HUES6 (cell line): ENCODE results near the gene RLBP1.

ENCODE experiments used
- H3K27ac ChIP-seq: 2 replicates; pipeline ENCODE4 v1.7.0; 2013; ENCODE audit warnings: low read depth, mild to moderate bottlenecking, low read length, inconsistent platforms
- H3K27me3 ChIP-seq: 2 replicates; pipeline ENCODE4 v1.6.1; 2013; ENCODE audit warnings: low read length; ENCODE audit not compliant: control insufficient read depth, insufficient read depth
- H3K36me3 ChIP-seq: 2 replicates; pipeline ENCODE4 v1.6.1; 2013; ENCODE audit warnings: low read length; ENCODE audit not compliant: control insufficient read depth, insufficient read depth
- H3K4me1 ChIP-seq: 2 replicates; pipeline ENCODE4 v1.6.1; 2013; ENCODE audit warnings: low read length; ENCODE audit not compliant: control insufficient read depth, insufficient read depth
- H3K4me3 ChIP-seq: 2 replicates; pipeline ENCODE4 v1.5.1; 2013; ENCODE audit warnings: low read depth, low read length
- H3K9ac ChIP-seq: one replicate; pipeline ENCODE4 v1.6.1; 2013; ENCODE audit warnings: mild to moderate bottlenecking, low read length
- H3K9me3 ChIP-seq: 2 replicates; pipeline ENCODE4 v1.6.1; 2013; ENCODE audit warnings: low read depth, low read length; ENCODE audit not compliant: control insufficient read depth, insufficient read depth

RLBP1 gene

GRCh38 chr15:89194608-89195007, 26.8 kb downstream of the RLBP1 start:
- Histone ChIP-seq H3K36me3 (peaks cover 12% of the 10 kb centered on the region), H3K9ac (no peak overlapping the region)

DNA sequence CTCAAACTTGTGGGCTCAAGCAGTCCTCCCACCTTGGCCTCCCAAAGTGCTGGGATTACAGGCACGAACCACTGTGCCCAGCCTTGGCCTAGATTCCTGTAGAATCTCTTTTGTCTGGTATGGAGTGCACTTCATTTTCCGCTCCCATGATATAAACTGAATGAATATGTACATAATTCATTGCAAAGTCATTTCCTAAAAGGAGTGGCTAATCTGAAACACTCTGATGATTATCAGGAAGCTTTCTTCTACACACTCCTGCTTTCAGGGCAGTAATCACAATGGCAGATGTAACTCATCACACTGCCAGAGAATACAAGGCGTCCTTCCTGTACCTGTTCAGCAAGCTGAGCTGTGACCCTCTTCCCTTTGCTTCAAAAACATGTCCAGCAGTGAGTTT, 28.6 kb downstream of the RLBP1 start:
- Histone ChIP-seq H3K4me3 (no peak overlapping the region), H3K27ac (no peak overlapping the region), H3K9me3 (no peaks in the 10 kb centered on the region), H3K4me1 (peaks cover 15% of the 10 kb centered on the region), H3K36me3 (peaks cover 15% of the 10 kb centered on the region), H3K27me3 (no peaks in the 10 kb centered on the region), H3K9ac (no peak overlapping the region)

More at GRCh38 chr15:89194608-89195007, 26.8 kb downstream of the RLBP1 start:
- no peaks in the 10 kb centered on the region for H3K9me3 ChIP-seq
- no peak overlapping the region for H3K4me3 ChIP-seq
- H3K4me1 ChIP-seq = peaks cover 34% of the 10 kb centered on the region
- H3K27ac ChIP-seq = no peak overlapping the region
- H3K27me3 ChIP-seq = no peaks in the 10 kb centered on the region

DNA sequence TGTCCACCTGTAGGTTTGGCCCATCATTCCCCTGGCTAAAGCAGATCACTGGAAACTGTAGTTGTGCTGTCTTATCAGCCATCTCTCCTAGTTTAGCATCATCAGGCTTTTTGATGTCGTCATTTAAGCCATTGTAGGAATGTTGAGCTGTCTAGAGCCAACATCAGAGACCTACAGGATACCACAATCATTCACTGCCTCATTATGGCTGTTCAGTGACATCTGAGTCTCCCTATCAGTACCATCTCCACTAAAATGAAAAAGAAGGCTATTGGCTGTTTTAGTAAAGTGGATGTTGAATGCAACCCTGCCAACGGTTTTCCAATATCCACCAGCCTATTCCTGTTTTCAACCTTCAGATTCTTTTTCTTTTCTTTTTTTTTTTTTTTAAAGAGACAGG, 29.2 kb downstream of the RLBP1 start:
- peaks cover 15% of the 10 kb centered on the region for H3K36me3 ChIP-seq
- no peaks in the 10 kb centered on the region for H3K9me3 ChIP-seq
- no peak overlapping the region for H3K4me3 ChIP-seq
- no peaks in the 10 kb centered on the region for H3K27me3 ChIP-seq
- H3K9ac ChIP-seq = no peak overlapping the region
- no peak overlapping the region for H3K27ac ChIP-seq
- H3K4me1 ChIP-seq = peaks cover 9% of the 10 kb centered on the region; the same call in 1 of the 2 replicates

- Histone ChIP-seq H3K27me3 (no peaks in the 10 kb centered on the region), H3K36me3 (peaks cover 12% of the 10 kb centered on the region), H3K9ac (no peak overlapping the region), H3K27ac (no peak overlapping the region), H3K4me3 (no peak overlapping the region), H3K4me1 (no peaks in the 10 kb centered on the region), H3K9me3 (no peaks in the 10 kb centered on the region)
These were observed 33.3 kb downstream of the RLBP1 start for GRCh38 chr15:89187986-89188514.

GRCh38 chr15:89187301-89187985, 33.9 kb downstream of the RLBP1 start:
- H3K9ac ChIP-seq = no peak overlapping the region
- peaks cover 10% of the 10 kb centered on the region for H3K36me3 ChIP-seq
- H3K27me3 ChIP-seq = no peaks in the 10 kb centered on the region
- H3K9me3 ChIP-seq = no peaks in the 10 kb centered on the region
- no peak overlapping the region for H3K4me3 ChIP-seq
- H3K4me1 ChIP-seq = no peaks in the 10 kb centered on the region
- no peak overlapping the region for H3K27ac ChIP-seq

- no peak overlapping the region for H3K27ac ChIP-seq
- no peaks in the 10 kb centered on the region for H3K9me3 ChIP-seq
- no peaks in the 10 kb centered on the region for H3K4me1 ChIP-seq
- H3K36me3 ChIP-seq = peaks cover 10% of the 10 kb centered on the region
- H3K9ac ChIP-seq = no peak overlapping the region
- H3K27me3 ChIP-seq = no peaks in the 10 kb centered on the region
- no peak overlapping the region for H3K4me3 ChIP-seq
These were observed 34.6 kb downstream of the RLBP1 start for GRCh38 chr15:89186803-89187202.

DNA sequence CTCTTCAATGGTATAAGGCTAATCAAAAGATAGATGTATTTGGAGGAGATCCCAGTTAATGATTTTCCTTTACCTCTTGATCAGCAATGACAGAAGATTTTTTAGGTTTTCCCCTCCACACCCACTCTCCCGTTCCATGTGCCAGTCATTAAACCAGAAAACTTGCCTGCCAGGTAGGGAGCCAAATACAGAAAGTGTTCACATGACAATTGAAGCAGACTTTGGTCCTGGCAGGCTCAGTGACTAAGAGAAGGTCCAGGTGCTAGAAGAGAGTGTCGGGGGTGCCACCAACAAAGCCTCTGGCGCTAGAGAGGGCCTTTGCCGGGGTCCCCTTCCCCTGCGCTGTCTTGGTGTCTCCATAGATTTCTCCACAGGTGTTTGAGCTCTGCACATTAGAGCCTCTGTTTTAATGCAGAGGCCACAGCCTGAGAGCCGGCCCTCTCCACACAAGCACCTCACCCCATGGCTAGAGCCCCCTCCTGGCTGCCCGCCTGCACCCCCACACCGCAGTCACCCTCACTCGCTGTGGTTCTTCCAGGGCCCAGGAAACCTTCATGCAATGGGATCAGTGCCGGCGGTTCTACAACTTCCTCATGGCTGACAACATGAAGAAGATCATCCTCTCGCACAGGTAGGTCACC, 36.4 kb downstream of the RLBP1 start:
- Histone ChIP-seq H3K36me3 (peaks cover 3% of the 10 kb centered on the region), H3K4me1 (no peaks in the 10 kb centered on the region), H3K27me3 (no peaks in the 10 kb centered on the region), H3K9ac (no peak overlapping the region), H3K27ac (no peak overlapping the region), H3K4me3 (no peak overlapping the region), H3K9me3 (no peaks in the 10 kb centered on the region)

GRCh38 chr15:89184357-89184756, 37.0 kb downstream of the RLBP1 start:
- no peak overlapping the region for H3K4me3 ChIP-seq
- H3K4me1 ChIP-seq = no peaks in the 10 kb centered on the region
- H3K27me3 ChIP-seq = no peaks in the 10 kb centered on the region
- peaks cover 3% of the 10 kb centered on the region for H3K36me3 ChIP-seq
- H3K27ac ChIP-seq = no peak overlapping the region
- H3K9me3 ChIP-seq = no peaks in the 10 kb centered on the region
- H3K9ac ChIP-seq = no peak overlapping the region

DNA sequence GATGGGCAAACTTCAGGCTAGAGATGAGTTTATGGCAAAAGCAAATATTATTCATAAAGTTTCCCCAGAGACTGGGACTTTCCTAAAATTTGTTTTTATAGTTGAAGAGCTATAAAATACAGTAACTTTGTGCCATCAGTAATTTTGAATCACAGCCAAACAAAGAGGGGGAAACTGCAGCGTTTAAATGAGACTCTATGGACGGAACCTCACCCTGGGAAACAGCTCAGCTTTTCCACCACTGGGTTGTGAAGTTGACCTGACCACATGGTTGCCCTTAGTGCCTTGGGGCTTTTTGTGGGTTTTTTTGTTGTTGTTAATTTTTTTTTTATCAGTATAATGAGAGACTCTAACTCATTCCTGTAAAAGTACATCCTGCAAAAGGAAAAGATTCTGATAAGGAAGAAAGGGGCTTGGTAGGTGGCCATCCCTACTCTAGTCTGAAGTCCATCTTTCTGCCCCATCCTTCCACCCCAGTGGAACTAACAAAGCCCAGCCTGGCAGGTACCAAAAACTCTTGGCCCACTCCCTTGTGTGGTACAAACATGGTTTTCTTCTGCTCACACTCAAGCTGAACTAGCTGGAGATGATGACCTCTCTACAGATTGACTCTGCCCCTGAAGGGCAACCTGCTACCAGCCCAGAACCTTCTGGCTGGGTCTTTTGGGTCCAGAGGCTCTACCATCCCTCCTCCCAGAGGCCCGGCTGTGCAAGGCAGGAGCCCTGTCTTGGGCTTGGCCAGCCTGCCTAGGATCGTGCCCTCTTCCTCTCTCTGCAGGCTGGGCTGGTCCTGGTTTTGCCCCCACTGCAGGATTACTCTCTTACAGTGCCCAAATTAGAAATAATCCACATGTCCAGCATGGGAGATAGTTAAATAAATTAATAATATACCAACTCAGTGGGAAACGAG, 41.2 kb downstream of the RLBP1 start:
- Histone ChIP-seq H3K4me1 (no peaks in the 10 kb centered on the region), H3K4me3 (no peak overlapping the region), H3K9me3 (no peaks in the 10 kb centered on the region), H3K36me3 (no peaks in the 10 kb centered on the region), H3K27me3 (no peaks in the 10 kb centered on the region), H3K27ac (no peak overlapping the region), H3K9ac (no peak overlapping the region)

- Histone ChIP-seq H3K9ac (no peak overlapping the region), H3K27ac (no peak overlapping the region), H3K4me1 (no peaks in the 10 kb centered on the region), H3K9me3 (no peaks in the 10 kb centered on the region), H3K36me3 (no peaks in the 10 kb centered on the region), H3K27me3 (no peaks in the 10 kb centered on the region), H3K4me3 (no peak overlapping the region)
These were observed 42.9 kb downstream of the RLBP1 start for GRCh38 chr15:89178307-89178977.
